Ectodermal cell (in vitro differentiated cells): ENCODE data around the gene PADI4.

ENCODE experiments used
- H3K27ac ChIP-seq: 2 replicates; pipeline ENCODE4 v1.7.0; 2013; ENCODE audit warnings: mild to moderate bottlenecking, low read depth, low read length; ENCODE audit not compliant: insufficient read depth, poor library complexity, severe bottlenecking
- H3K27me3 ChIP-seq: 2 replicates; pipeline ENCODE4 v1.7.0; 2013; ENCODE audit warnings: mild to moderate bottlenecking, low read length; ENCODE audit not compliant: insufficient read depth, control insufficient read depth, poor library complexity, severe bottlenecking
- H3K36me3 ChIP-seq: one replicate; pipeline ENCODE4 v1.7.0; 2013; ENCODE audit warnings: low read length; ENCODE audit not compliant: control insufficient read depth, insufficient read depth
- H3K4me1 ChIP-seq: one replicate; pipeline ENCODE4 v1.7.0; 2013; ENCODE audit warnings: low read length; ENCODE audit not compliant: control insufficient read depth, insufficient read depth
- H3K4me3 ChIP-seq: 2 replicates; pipeline ENCODE4 v1.7.0; 2013; ENCODE audit warnings: low read depth, low read length, control low read depth; ENCODE audit not compliant: insufficient read depth
- H3K9me3 ChIP-seq: 2 replicates; pipeline ENCODE4 v1.7.0; 2013; ENCODE audit warnings: mild to moderate bottlenecking, low read length, moderate library complexity; ENCODE audit not compliant: control insufficient read depth
- WGBS, 2 experiments: methylation state at CpG; one replicate each; pipeline ENCODE4 v1.1.7; 2013; ENCODE audit warnings: missing lambda C conversion rate in 2 of 2; 5-methylcytosine and 5-hydroxymethylcytosine counted together

PADI4 gene

DNA sequence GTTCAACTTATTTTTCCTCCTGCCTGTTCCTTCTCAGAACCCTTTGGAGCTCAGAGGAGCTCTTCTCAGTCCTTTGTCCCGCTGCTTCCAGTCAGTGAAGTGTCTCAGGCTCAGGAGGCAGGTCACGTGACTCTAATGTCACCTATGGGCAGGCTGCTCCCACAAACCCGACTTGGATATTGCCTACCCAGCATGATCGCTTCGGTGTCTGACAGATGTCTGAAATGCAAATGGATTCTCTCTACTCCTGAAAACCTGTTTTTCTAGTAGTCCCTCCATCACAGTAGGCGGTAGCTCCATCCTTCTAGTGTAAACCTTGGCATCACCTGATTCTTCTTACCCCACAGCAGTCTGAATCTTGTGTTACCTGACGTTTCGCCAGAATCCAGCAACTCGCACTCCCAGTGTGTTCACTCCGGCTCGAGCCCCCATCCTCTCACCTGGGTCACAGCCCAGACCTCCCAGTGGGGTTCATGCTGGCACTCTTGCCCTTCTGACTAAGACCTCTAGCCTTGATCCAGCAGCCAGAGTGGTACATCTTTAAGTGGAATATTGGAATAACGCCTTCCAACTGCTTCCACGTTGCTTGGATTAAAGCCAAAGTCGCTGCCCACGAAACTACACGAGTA, 69.4 kb downstream of the PADI4 start:
- Histone ChIP-seq H3K4me3 (no peak overlapping the region), H3K36me3 (no peaks in the 10 kb centered on the region), H3K4me1 (no peaks in the 10 kb centered on the region), H3K27me3 (no peaks in the 10 kb centered on the region), H3K9me3 (no peaks in the 10 kb centered on the region), H3K27ac (no peak overlapping the region)
- WGBS, 2 experiments, result 80% methylated on average over 16 of the region's 16 CpGs

DNA sequence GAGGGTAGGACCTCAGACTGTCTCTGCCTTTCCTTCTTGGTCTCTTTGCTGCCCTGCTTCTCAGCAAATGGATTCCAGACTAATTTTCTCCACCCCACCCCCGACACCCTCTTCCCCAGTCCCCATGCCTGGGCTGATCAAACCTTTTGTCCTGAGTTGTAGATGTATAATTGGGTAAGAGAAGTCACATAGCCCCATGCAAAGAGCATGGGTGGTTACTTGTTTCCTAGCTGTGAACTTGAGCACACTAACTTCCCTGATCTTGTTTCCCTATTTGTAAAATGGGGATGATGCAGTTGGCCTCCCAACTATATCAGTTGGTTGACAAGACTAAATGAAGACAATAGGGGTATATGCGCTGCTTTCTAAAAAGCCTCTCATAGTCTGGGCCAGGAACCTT, 73.2 kb downstream of the PADI4 start:
- H3K36me3 ChIP-seq, result no peaks in the 10 kb centered on the region
- 97 to 100% methylated on average over 1 to 2 of the region's 2 CpGs for WGBS, 2 experiments
- H3K27me3 ChIP-seq, result no peaks in the 10 kb centered on the region
- no peaks in the 10 kb centered on the region for H3K9me3 ChIP-seq
- H3K4me3 ChIP-seq, result no peak overlapping the region
- H3K27ac ChIP-seq, result no peak overlapping the region
- H3K4me1 ChIP-seq, result no peaks in the 10 kb centered on the region

DNA sequence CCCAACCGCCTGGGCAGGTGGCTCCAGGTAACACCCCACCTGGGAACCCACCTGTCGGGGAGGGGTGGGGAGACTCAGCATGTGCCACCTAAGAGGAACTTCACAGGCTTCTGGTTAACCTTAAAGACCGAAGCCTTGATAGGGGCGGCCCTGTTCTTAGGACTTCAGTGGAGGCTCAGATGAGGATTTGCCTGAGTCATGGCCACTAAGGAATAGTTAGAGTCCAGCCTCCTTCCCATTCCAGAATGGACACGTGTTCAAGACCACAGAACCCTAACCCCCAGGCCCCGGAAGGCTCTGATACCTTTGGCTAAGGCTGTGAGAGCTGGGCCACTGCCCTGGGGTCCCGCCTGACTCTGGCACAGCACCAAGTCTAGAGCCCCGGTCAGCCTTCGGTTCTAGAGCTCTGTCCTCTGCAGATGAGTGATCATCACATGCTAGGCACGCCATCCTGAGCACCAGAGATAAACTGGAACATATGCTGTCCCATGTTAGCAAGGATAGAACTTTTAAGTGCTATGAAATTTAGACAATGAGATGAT, 84.3 kb downstream of the PADI4 start:
- H3K27ac ChIP-seq, result no peak overlapping the region
- no peaks in the 10 kb centered on the region for H3K27me3 ChIP-seq
- H3K4me1 ChIP-seq, result no peaks in the 10 kb centered on the region
- WGBS, 2 experiments, result 84 to 85% methylated on average over 10 of the region's 10 CpGs
- H3K36me3 ChIP-seq, result no peaks in the 10 kb centered on the region
- no peaks in the 10 kb centered on the region for H3K9me3 ChIP-seq
- no peak overlapping the region for H3K4me3 ChIP-seq

DNA sequence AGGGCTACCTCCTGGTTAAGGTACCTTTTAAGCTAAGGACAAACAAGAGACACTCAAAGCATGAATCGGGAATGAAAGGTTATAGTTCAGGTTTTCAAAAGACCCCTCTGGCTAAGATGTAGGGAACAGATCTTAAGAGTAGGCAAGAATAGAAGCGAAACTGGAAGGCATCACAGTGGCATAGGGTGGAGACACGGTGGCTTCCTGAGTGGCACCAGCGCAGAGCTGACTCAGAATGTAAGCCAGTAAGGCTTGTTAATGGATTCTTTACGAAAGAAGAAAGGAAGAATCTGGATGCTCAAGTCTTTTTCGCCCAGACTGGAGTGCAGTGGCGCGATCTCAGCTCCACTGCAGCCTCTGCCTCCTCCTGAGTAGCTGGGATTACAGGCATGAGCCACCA, 85.2 kb downstream of the PADI4 start:
- H3K4me3 ChIP-seq, result no peak overlapping the region
- no peaks in the 10 kb centered on the region for H3K27me3 ChIP-seq
- H3K36me3 ChIP-seq, result no peaks in the 10 kb centered on the region
- H3K9me3 ChIP-seq, result no peaks in the 10 kb centered on the region
- 81 to 83% methylated on average over 8 of the region's 8 CpGs for WGBS, 2 experiments
- H3K4me1 ChIP-seq, result no peaks in the 10 kb centered on the region
- H3K27ac ChIP-seq, result no peak overlapping the region

DNA sequence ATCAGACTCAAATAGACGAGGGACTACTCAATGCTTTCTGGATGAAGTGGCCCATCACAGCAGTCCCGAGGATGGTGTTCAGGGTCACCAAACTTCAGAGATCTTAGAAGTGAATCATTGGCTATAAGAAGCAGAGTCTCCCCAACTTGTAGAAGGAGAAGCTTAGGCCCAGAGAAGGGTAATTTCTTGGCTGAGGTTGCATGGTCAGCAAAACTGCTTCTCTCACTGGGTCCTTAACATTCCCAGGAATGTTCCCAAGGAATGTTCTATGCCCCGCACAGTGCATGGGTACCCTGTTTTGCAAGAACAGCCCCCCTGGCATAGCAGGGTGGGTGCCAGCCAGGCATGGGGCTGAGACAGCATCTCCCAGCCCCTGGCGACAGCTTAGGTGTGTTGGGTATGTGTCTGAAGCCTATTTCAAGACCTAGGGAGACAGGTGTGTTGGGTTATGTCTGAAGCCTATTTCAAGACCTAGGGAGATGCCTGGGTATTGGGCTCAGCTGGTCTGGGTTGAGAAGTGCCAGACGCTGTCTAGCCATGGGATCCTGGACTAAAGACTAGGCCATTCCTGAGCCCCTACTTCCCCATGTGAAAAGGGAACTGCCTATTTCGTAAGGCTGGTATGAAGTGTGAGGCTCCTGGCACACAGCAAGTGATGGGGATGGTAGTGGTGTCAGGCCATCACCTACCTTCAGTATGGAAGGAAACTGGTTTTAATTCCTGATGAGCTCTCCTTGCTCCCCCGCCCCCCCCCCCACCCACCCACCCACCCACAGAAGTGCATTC, 90.1 kb downstream of the PADI4 start:
- Histone ChIP-seq H3K36me3 (no peaks in the 10 kb centered on the region), H3K27ac (no peak overlapping the region), H3K4me3 (no peak overlapping the region), H3K27me3 (no peaks in the 10 kb centered on the region), H3K4me1 (peaks cover 9% of the 10 kb centered on the region), H3K9me3 (no peaks in the 10 kb centered on the region)
- 91 to 92% methylated on average over 6 of the region's 7 CpGs for WGBS, 2 experiments

DNA sequence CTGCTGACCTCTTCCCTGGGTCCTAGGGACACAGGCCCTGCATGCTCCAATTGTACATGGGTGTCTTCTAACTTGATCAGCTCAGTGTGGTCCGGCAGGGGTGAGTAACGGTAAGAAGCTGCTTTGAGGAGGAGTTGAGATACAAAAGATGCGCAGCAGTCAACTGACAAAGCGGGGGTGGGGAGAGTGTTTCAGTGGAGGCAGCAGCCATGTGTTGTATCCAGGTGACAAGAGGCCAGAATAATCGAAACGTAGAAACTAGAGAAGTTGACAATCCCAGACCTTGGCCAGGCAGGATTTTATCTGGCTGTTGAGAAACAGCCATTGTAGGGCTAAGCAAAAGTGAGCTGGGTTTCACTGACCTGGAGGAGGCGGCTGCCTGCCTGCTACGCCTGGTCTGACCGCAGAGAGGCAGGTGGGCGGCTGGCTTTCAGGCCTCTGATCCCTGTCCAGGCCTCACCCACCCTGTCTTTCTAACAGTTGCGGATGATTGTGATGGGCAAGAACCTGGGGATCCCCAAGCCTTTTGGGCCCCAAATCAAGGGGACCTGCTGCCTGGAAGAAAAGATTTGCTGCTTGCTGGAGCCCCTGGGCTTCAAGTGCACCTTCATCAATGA, 92.8 kb downstream of the PADI4 start:
- H3K27ac ChIP-seq, result no peak overlapping the region
- no peaks in the 10 kb centered on the region for H3K27me3 ChIP-seq
- H3K4me1 ChIP-seq, result peaks cover 9% of the 10 kb centered on the region
- H3K9me3 ChIP-seq, result no peaks in the 10 kb centered on the region
- H3K36me3 ChIP-seq, result no peaks in the 10 kb centered on the region
- WGBS, 2 experiments, result 78 to 82% methylated on average over 11 of the region's 11 CpGs
- no peak overlapping the region for H3K4me3 ChIP-seq

DNA sequence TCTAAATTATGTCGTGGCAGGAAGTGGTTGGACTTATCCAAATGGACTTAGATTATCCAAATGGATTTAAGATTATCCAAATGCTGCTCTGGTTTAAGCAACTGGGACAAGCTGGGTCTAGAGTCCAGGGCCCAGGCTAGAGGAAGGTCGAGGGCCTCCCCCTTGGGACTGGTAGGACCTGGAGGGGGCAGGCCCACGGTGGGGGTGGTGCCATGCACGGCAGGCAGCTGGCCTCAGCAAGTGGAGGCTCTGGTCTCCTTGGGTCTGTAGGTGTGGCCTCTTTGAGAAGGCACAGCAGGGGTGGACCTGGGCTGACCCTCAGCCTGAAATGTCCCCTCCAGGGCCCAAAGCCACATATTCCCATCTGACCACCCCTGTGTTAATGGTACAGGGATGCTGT, 93.8 kb downstream of the PADI4 start:
- 75 to 81% methylated on average over 4 of the region's 4 CpGs for WGBS, 2 experiments

DNA sequence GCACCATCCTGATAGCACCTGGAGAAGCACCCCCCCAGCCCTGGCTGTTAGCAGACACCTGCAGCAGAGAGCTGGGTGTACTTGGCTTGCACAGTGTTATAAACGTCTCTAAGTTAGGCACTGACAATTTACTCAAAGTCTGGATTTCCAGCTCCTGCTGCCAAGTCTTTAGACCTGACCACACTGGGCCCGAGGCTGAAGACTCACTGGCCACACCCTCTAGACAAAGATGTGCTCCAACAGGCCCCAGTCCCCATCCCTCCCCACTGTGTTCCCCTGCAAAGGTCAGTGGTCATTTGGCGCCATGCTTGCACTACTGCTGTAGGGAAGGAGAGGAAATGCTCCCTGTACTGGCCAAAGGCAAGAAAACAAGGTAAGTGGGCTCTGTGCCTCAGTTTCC, 95.1 kb downstream of the PADI4 start:
- Histone ChIP-seq H3K27ac (no peak overlapping the region), H3K27me3 (no peaks in the 10 kb centered on the region), H3K36me3 (no peaks in the 10 kb centered on the region), H3K4me1 (peaks cover 9% of the 10 kb centered on the region), H3K4me3 (no peak overlapping the region), H3K9me3 (no peaks in the 10 kb centered on the region)
- WGBS, 2 experiments, result 87 to 91% methylated on average over 3 of the region's 3 CpGs

More for the DNA sequence above, 93.8 kb downstream of the PADI4 start:
- Histone ChIP-seq H3K27ac (no peak overlapping the region), H3K9me3 (no peaks in the 10 kb centered on the region), H3K4me3 (no peak overlapping the region), H3K36me3 (no peaks in the 10 kb centered on the region), H3K27me3 (no peaks in the 10 kb centered on the region), H3K4me1 (peaks cover 9% of the 10 kb centered on the region)

DNA sequence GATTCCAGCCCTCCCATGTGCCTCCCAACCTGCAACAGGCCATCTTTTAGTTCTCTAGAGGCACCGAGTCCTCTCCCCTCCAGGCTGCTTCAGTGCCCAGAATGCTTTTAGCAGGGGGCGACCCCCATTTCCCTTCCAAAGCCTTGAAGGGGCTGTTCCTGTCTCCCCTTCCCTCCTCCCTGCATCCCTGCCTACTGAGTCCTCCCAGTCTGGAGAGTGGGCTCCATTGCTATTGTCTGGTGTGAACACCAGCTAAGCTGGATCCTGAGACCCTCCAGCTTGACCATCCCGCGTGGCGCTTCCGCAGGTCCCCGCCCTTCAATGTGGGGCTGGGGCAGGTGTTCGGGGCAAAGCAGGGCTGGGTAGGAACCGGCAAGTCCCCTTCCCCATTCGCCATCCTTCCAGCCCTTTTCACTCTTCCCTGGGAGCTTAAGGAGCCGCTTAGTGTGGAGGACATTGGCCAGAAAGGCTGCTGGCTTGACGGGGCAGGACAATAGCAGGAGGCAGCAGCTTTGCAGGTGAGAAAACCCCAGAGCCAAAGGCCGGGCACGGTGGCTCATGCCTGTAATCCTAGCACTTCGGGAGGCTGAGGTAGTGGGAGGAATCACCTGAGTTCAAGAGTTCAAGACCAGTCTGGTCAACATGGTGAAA, 96.2 kb downstream of the PADI4 start:
- H3K27me3 ChIP-seq, result no peaks in the 10 kb centered on the region
- H3K4me3 ChIP-seq, result no peak overlapping the region
- WGBS, 2 experiments, result 75 to 78% methylated on average over 15 of the region's 15 CpGs
- no peak overlapping the region for H3K27ac ChIP-seq
- no peaks in the 10 kb centered on the region for H3K36me3 ChIP-seq
- H3K9me3 ChIP-seq, result no peaks in the 10 kb centered on the region
- peaks cover 9% of the 10 kb centered on the region for H3K4me1 ChIP-seq

DNA sequence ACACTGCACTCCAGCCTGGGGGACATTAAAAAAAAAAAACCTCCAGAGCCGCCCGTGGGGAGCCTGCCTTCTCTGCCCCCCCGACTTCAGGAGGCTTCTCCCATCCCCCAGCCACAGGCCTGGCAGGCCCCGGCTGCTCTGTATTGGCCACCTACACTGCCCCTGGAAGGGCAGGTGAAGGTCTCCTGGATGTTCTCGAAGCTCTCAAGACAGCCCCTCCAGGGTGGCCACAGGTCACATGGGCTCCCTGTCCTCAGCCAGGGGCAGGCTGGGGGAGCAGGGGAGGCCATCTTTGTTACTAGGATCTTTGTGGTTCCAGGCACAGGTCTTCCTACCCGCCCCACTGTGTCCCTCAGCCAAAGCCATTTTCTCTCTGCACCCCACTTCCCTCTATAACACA, 96.8 kb downstream of the PADI4 start:
- Histone ChIP-seq H3K36me3 (peaks cover 6% of the 10 kb centered on the region), H3K27ac (no peak overlapping the region), H3K9me3 (no peaks in the 10 kb centered on the region), H3K4me3 (no peak overlapping the region), H3K27me3 (no peaks in the 10 kb centered on the region), H3K4me1 (peaks cover 9% of the 10 kb centered on the region)
- 83 to 84% methylated on average over 6 of the region's 6 CpGs for WGBS, 2 experiments
